HepG2 (cell line): ENCODE measurements around the gene SLC35F1.

Experiments used
- POLR2AphosphoS5 ChIP-seq: IDR thresholded peaks from 2 replicates; pipeline ENCODE4 v1.6.1; 2012; ENCODE audit warnings: low read depth, low read length
- TOPORS ChIP-seq: sonication (generic); formaldehyde crosslinking; IDR thresholded peaks from 2 replicates; pipeline ENCODE4 v1.8.0; 2023; ENCODE audit warnings: mild to moderate bottlenecking, missing genetic modification reagents
- ZNF589 ChIP-seq: sonication (generic); formaldehyde crosslinking; conservative IDR thresholded peaks from 2 replicates; pipeline ENCODE4 v1.8.0; 2022; ENCODE audit warnings: mild to moderate bottlenecking, moderate library complexity, missing genetic modification reagents

DNA sequence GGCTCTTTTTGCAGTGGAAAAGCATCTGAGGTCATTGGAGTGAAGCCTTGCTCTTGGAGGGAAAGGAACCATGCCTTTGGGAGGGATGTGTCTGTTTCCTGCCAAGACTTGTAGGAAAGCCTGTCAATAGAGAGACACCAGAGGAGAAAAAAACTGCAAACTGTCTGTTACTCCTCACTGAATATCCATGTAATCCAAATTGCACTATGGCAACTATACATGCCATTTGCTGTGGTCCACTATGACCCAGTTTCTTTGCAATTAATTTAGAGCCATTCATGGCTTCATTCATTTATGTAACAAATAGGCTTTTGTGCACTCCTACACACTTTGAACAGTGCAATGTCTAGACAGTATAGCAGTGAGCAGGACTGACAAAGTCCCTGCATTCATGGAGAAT, 296.5 kb downstream of the SLC35F1 start:
- TF ChIP-seq ZNF589 = no peak
- no peak for TF ChIP-seq POLR2AphosphoS5
- TF ChIP-seq TOPORS (CRISPR knock-in tag) = no peak
